ENCODE results near the gene RASGEF1C.

The RASGEF1C gene

DNA sequence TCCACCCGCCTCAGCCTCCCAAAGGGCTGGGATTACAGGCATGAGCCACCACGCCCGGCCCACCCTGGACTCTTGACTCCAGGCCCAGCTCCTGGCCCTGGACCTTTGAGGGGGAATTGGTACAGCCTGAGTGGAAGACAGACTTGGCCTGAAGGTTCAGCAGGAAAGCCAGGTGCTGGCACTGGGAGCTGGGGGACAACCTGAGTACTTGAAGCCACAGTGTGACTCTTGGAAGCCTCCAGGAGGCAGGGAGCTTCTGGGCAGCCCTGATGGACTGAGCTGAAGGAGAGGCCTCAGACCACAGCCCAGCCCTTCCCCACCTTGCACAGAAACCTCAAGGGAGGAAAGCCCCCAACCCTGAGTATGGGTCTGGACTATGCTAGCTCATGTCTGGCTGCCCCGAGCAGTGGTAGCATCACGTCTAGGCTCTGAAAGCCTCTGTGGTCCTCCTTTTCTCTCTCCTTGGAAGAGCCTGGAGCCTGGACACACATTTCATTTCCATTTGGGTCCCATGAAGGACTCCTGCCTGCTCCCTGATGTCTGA, 54.1 kb downstream of the RASGEF1C start:
- no peak for DNase-seq (ENCODE audit: low read depth)
- TF ChIP-seq, protein P1, sequence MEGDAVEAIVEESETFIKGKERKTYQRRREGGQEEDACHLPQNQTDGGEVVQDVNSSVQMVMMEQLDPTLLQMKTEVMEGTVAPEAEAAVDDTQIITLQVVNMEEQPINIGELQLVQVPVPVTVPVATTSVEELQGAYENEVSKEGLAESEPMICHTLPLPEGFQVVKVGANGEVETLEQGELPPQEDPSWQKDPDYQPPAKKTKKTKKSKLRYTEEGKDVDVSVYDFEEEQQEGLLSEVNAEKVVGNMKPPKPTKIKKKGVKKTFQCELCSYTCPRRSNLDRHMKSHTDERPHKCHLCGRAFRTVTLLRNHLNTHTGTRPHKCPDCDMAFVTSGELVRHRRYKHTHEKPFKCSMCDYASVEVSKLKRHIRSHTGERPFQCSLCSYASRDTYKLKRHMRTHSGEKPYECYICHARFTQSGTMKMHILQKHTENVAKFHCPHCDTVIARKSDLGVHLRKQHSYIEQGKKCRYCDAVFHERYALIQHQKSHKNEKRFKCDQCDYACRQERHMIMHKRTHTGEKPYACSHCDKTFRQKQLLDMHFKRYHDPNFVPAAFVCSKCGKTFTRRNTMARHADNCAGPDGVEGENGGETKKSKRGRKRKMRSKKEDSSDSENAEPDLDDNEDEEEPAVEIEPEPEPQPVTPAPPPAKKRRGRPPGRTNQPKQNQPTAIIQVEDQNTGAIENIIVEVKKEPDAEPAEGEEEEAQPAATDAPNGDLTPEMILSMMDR (IDR thresholded peaks at IDR 0.05; ENCODE audit: control insufficient read depth, insufficient read depth, low read depth, low read length, missing control alignments) = no peak
- H3K4me3 ChIP-seq (ENCODE audit: control insufficient read depth, low read depth, low read length) = no peak overlapping the region

DNA sequence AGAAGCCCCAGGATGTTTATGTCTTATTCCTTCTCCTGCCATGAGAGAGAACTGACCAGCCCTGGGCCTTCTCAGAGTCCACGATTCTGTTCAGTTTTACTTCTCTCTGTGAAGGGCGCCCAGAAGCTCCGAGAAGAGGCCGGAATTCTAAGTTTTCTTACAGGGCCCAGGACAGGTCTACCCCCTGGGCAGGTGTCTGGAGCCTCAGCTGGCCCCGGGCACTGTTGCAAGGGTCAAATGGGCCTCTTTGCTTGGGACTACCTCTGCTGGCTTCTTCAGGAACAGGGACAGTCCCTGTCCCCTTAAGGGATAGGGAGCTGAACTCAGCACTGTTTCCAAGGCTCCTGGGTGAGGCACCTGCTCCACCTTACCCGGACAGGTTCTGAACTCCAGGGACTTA, 55.0 kb downstream of the RASGEF1C start:
- H3K4me3 ChIP-seq (ENCODE audit: control insufficient read depth, low read depth, low read length) = no peak overlapping the region
- TF ChIP-seq, protein P1 (IDR thresholded peaks at IDR 0.05; ENCODE audit: control insufficient read depth, insufficient read depth, low read depth, low read length, missing control alignments) = no peak
- DNase-seq (ENCODE audit: low read depth) = no peak

DNA sequence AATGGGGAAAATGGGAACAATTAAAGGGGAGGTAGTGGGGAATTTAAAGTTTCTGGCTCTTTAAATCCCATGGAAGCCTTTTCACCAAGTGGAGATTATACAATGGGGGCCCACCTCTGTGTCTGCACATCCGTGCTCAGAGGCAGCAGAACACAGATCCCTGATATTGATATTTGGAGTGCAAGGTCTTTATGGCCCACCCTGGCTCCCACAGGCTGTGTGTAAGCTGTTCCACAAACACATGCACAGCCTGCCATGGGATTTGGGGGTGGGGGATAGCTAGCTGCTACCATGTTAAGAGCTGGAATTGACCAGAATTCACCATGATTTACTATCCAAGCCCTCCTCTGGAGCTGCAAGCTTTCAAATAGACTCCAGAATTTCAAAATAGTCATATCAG, 55.9 kb downstream of the RASGEF1C start:
- TF ChIP-seq, protein P1 (IDR thresholded peaks at IDR 0.05; ENCODE audit: control insufficient read depth, insufficient read depth, low read depth, low read length, missing control alignments) = no peak
- DNase-seq (ENCODE audit: low read depth) = no peak
- H3K4me3 ChIP-seq (ENCODE audit: control insufficient read depth, low read depth, low read length) = no peak overlapping the region

DNA sequence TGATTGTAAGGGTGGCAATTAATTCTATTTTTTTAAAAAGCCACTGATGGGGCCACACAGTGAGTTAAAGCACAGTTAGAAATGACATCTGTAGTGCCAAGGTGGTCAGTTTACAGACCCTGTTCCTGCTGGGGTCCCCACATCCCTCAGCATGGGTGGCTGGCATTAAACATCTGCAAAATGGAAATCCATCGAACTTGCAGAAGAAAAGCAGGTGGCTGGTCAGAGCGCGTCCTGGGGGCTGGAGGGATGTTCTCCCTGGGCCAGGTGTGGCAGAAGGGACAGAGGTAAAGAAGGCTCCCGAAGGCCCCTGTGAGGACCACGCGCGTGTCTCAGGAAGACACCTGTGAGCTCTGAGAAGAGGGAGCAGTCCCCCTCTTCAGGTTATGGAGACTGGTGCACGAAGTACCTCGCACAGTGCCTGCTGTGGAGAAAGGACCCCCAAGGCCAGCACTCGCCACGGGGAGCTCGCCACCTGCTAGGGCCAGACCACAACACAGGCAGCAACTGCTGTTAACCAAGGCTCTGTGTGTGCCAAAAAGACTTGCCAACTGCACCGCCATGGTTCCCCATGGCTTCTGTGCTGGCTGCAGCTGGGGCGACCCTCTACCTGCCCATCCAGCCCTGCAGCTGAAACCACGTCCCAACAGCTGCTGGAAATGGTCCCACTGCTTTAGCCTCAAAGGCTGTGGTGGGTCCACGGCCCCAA, 65.2 kb downstream of the RASGEF1C start:
- TF ChIP-seq, protein P1 (IDR thresholded peaks at IDR 0.05; ENCODE audit: control insufficient read depth, insufficient read depth, low read depth, low read length, missing control alignments) = no peak
- no peak for DNase-seq (ENCODE audit: low read depth)

DNA sequence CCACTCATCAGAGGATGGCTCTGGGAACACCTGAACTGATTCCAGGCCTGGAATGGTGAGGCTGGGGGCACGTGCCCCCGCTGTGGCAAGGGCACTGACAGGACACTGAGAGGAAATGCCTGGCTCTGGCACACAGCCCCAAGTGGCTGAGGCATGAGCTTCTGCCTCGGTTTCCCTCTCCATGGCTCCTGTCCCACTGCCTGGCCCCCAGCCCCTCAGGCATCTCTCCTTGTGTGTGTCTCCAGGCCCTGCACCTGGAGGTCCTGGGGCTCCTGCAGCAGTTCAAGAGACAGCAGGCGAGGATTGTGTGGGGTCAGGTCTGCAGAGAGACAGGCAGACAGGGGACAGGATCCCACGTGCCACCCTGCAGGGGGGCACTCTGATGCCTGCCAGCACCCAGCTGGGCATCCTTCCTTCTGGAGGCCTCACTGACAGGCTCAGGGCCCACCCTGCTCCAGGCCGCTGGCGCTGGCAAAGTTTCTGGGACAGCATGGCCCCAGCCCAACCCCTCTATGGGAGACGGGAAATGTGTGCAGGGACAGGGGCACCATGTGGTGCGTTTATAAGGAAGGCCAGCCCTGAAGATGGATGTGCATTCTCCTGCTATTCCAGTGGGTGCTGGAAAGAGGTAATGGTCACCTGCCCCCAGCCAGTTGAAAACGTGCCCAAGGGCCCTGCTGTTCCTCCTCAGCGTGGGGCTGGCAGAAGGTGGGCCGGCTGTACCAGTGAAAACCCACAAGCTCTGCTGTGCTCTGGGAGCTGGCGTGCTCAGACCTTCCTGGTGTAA, 66.0 kb downstream of the RASGEF1C start:
- no peak for DNase-seq (ENCODE audit: low read depth)
- TF ChIP-seq, protein P1 (IDR thresholded peaks at IDR 0.05; ENCODE audit: control insufficient read depth, insufficient read depth, low read depth, low read length, missing control alignments) = no peak
- H3K4me3 ChIP-seq (ENCODE audit: control insufficient read depth, low read depth, low read length) = no peak overlapping the region

More for the DNA sequence above, 65.2 kb downstream of the RASGEF1C start:
- H3K4me3 ChIP-seq (ENCODE audit: control insufficient read depth, low read depth, low read length) = no peak overlapping the region

DNA sequence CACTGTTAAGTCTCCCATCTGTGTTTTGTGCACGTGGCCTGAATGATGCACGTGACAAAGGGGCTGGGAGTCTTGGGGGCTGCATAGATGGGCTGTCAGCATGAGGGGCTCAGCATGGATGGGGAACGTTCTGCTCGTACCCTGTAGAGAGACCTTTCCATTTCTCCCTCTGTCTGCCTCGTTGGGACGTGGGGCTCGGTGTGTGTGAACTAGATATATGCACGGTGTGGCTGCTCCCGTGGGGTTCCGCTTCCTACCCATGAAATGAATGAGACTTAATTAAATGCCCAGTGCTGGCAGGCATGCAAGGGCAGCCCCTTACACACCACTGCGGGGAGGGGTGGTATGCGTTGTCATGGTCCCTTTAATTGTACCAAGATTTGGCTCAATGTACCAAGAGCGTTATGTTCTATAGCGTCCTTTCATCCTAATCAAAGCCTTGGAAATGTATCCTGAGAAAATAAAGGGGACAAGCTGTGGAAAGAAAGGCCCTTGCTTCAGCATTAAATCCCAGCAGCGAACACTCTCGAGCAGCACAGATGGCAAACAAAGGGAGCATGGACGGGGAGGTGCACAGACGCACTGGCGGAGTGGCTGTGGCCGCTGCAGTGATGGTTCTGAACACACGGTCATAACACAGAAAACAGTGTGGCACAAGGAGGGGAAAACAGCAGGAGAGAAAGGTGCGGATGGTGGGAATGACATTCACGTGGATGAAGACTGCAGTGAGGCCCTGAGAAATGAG, 66.8 kb downstream of the RASGEF1C start:
- TF ChIP-seq, protein P1 (IDR thresholded peaks at IDR 0.05; ENCODE audit: control insufficient read depth, insufficient read depth, low read depth, low read length, missing control alignments) = no peak
- DNase-seq (ENCODE audit: low read depth) = no peak
- no peak overlapping the region for H3K4me3 ChIP-seq (ENCODE audit: control insufficient read depth, low read depth, low read length)

Measured in AG09309 (cell line).